Loucy (cell line): ENCODE results near the gene SPP1.

Source experiments
- CTCF ChIP-seq: fragments of 200-600 bp; sonication (generic); conservative IDR thresholded peaks from 2 replicates; pipeline ENCODE4 v1.5.1; 2014; ENCODE audit warnings: mild to moderate bottlenecking, antibody characterized with exemption, low read length
- EZH2phosphoT487 ChIP-seq: fragments of 200-600 bp; IDR thresholded peaks from 2 replicates; pipeline ENCODE4 v1.6.1; 2018; ENCODE audit warnings: antibody characterized with exemption, mild to moderate bottlenecking, moderate library complexity, borderline replicate concordance

GRCh38 chr4:88007304-88008121 is 32.0 kb downstream of the SPP1 start, which contains the start of gene PKD2:
- no peak for TF ChIP-seq CTCF
- no peak for TF ChIP-seq EZH2phosphoT487
